Nephron progenitor cell (in vitro differentiated cells): Measurements from ENCODE around the gene SERPINE2.

Source experiments
- DNase-seq: peaks from one replicate; pipeline ENCODE4 v3.0.0; 2021
- H3K27ac Mint-ChIP-seq: 2 replicates; pipeline ENCODE4 v1.8.0; 2021; ENCODE audit warnings: mild to moderate bottlenecking, moderate library complexity, mixed read lengths
- H3K27me3 Mint-ChIP-seq: 2 replicates; pipeline ENCODE4 v1.8.0; 2021; ENCODE audit warnings: mild to moderate bottlenecking, low read depth, mixed read lengths; ENCODE audit not compliant: poor library complexity
- H3K36me3 Mint-ChIP-seq: 2 replicates; pipeline ENCODE4 v1.8.0; 2021; ENCODE audit warnings: low read depth, mixed read lengths
- H3K4me1 Mint-ChIP-seq: 2 replicates; pipeline ENCODE4 v1.8.0; 2021; ENCODE audit warnings: mixed read lengths
- H3K4me3 Mint-ChIP-seq: 2 replicates; pipeline ENCODE4 v1.8.0; 2021; ENCODE audit warnings: mild to moderate bottlenecking, moderate library complexity, mixed read lengths
- H3K9me3 Mint-ChIP-seq: 2 replicates; pipeline ENCODE4 v1.8.0; 2021; ENCODE audit warnings: mild to moderate bottlenecking, moderate library complexity, mixed read lengths
- TF ChIP-seq, protein P1 (sequence below): fragments of 200-600 bp; sonication (generic); IDR thresholded peaks from 2 replicates; pipeline ENCODE4 v1.5.0; 2021; ENCODE audit warnings: antibody characterized with exemption

Gene SERPINE2

GRCh38 chr2:223957092-223957851 is 81.8 kb downstream of the SERPINE2 start, which contains the start of gene MRPL44:
TSS of gene MRPL44 (plus strand) at chr2:223957463. CDS start at chr2:223957473, 10 bp downstream.
- no peaks in the 10 kb centered on the region for H3K9me3 Mint-ChIP-seq
- peaks cover under 1% of the 10 kb centered on the region for H3K27me3 Mint-ChIP-seq
- peak; percentile 98 for DNase-seq
- H3K36me3 Mint-ChIP-seq: peaks cover 27% of the 10 kb centered on the region
- H3K4me3 Mint-ChIP-seq: peak within 1 kb of the TSS; percentile 99
- peak within 1 kb of the TSS; percentile 99 for H3K27ac Mint-ChIP-seq
- TF ChIP-seq, protein P1, sequence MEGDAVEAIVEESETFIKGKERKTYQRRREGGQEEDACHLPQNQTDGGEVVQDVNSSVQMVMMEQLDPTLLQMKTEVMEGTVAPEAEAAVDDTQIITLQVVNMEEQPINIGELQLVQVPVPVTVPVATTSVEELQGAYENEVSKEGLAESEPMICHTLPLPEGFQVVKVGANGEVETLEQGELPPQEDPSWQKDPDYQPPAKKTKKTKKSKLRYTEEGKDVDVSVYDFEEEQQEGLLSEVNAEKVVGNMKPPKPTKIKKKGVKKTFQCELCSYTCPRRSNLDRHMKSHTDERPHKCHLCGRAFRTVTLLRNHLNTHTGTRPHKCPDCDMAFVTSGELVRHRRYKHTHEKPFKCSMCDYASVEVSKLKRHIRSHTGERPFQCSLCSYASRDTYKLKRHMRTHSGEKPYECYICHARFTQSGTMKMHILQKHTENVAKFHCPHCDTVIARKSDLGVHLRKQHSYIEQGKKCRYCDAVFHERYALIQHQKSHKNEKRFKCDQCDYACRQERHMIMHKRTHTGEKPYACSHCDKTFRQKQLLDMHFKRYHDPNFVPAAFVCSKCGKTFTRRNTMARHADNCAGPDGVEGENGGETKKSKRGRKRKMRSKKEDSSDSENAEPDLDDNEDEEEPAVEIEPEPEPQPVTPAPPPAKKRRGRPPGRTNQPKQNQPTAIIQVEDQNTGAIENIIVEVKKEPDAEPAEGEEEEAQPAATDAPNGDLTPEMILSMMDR: no peak
- peaks cover 70% of the 10 kb centered on the region for H3K4me1 Mint-ChIP-seq

- peaks cover 3% of the 10 kb centered on the region for H3K27me3 Mint-ChIP-seq
- peak overlapping the region; percentile 64 for H3K4me3 Mint-ChIP-seq
- TF ChIP-seq, protein P1: no peak
- no peak overlapping the region for H3K27ac Mint-ChIP-seq
- H3K36me3 Mint-ChIP-seq: peaks cover 17% of the 10 kb centered on the region
- H3K4me1 Mint-ChIP-seq: peaks cover 65% of the 10 kb centered on the region
- DNase-seq: no peak
- no peaks in the 10 kb centered on the region for H3K9me3 Mint-ChIP-seq
Measured at GRCh38 chr2:223956300-223956699, 82.8 kb downstream of the SERPINE2 start.

DNA sequence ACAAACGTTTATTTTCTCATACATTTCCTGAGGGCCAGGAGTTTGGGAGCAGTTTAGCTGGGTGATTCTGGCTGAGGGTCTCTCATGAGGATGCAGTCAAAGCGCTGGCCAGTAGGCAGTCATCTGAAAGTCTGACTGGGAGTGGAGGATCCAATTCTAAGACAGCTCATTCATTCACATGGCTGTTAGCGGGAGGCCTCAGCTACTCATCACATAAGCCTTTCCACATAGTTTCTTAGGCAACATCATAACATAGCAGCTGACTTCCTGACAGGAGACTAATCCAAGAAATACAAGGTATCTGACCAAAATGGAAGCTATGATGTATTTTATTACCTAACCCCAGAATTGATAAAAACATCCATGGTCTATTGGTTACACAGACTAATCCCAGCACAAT is 84.7 kb downstream of the SERPINE2 start:
- Mint-ChIP-seq H3K9me3 (no peaks in the 10 kb centered on the region), H3K4me3 (no peak overlapping the region), H3K36me3 (no peaks in the 10 kb centered on the region), H3K27me3 (peaks cover 3% of the 10 kb centered on the region), H3K4me1 (peaks cover 51% of the 10 kb centered on the region), H3K27ac (no peak overlapping the region)
- DNase-seq: no peak
- TF ChIP-seq, protein P1: no peak

GRCh38 chr2:223952280-223952968 is 86.7 kb downstream of the SERPINE2 start:
- Mint-ChIP-seq H3K27ac (no peak overlapping the region), H3K9me3 (no peaks in the 10 kb centered on the region), H3K4me3 (no peak overlapping the region), H3K4me1 (peaks cover 38% of the 10 kb centered on the region), H3K36me3 (no peaks in the 10 kb centered on the region), H3K27me3 (peaks cover 3% of the 10 kb centered on the region)
- TF ChIP-seq, protein P1: no peak
- DNase-seq: no peak

GRCh38 chr2:223950448-223951347 is 88.4 kb downstream of the SERPINE2 start:
- peaks cover 46% of the 10 kb centered on the region for H3K4me1 Mint-ChIP-seq
- H3K36me3 Mint-ChIP-seq: no peaks in the 10 kb centered on the region
- TF ChIP-seq, protein P1: no peak
- no peak overlapping the region for H3K4me3 Mint-ChIP-seq
- no peak overlapping the region for H3K27ac Mint-ChIP-seq
- DNase-seq: no peak
- H3K27me3 Mint-ChIP-seq: peaks cover 3% of the 10 kb centered on the region
- H3K9me3 Mint-ChIP-seq: no peaks in the 10 kb centered on the region
